Osteoblast (primary cell): ENCODE results near the gene ULK3. TPM values are rescaled to one million over a fixed set of nuclear protein-coding genes. Genes with fewer than 3 reads are reported as not detected.

Experiments used
- DNase-seq: peaks from one replicate; pipeline ENCODE4 v3.0.0; 2011; ENCODE audit warnings: low spot score, mixed read lengths; ENCODE audit not compliant: insufficient read length; ENCODE audit errors: missing footprints
- H2AFZ ChIP-seq: 2 replicates; pipeline ENCODE4 v1.6.0; 2011; ENCODE audit warnings: mild to moderate bottlenecking, low read length
- H3K27ac ChIP-seq: 2 replicates; pipeline ENCODE4 v1.5.1; 2011; ENCODE audit warnings: mild to moderate bottlenecking, low read depth, low read length, moderate library complexity
- H3K27me3 ChIP-seq: 2 replicates; pipeline ENCODE4 v1.6.0; 2012; ENCODE audit warnings: mild to moderate bottlenecking, control low read depth, inconsistent platforms, low read length, moderate library complexity; ENCODE audit not compliant: insufficient read depth
- H3K36me3 ChIP-seq: 2 replicates; pipeline ENCODE4 v1.5.1; 2011; ENCODE audit warnings: mild to moderate bottlenecking, low read length, control low read depth, moderate library complexity; ENCODE audit not compliant: insufficient read depth
- H3K4me1 ChIP-seq: 2 replicates; pipeline ENCODE4 v1.5.1; 2011; ENCODE audit warnings: mild to moderate bottlenecking, low read length, control low read depth, moderate library complexity; ENCODE audit not compliant: insufficient read depth
- H3K4me2 ChIP-seq: 2 replicates; pipeline ENCODE4 v1.6.0; 2011; ENCODE audit warnings: mild to moderate bottlenecking, low read length; ENCODE audit not compliant: insufficient read depth
- H3K4me3 ChIP-seq: fragments of 200-600 bp; sonication (generic); 3 replicates; pipeline ENCODE4 v1.5.1; 2012; ENCODE audit warnings: mild to moderate bottlenecking, low read length, inconsistent platforms; ENCODE audit not compliant: insufficient read depth
- H3K79me2 ChIP-seq: 2 replicates; pipeline ENCODE4 v1.6.0; 2012; ENCODE audit warnings: mild to moderate bottlenecking, low read length, control low read depth, inconsistent platforms; ENCODE audit not compliant: insufficient read depth
- H3K9me3 ChIP-seq: 2 replicates; pipeline ENCODE4 v1.5.1; 2011; ENCODE audit warnings: low read depth, low read length, control low read depth
- H4K20me1 ChIP-seq: 2 replicates; pipeline ENCODE4 v1.6.0; 2012; ENCODE audit warnings: mild to moderate bottlenecking, low read length, control low read depth; ENCODE audit not compliant: insufficient read depth
- total RNA-seq: library from RNA; depleted of rRNA; stranded (reverse); fragments of >200 nt; gene quantifications from 2 replicates; pipeline ENCODE4 v1.2.3, GENCODE V29; 2012
- TF ChIP-seq, protein P1 (sequence below): IDR thresholded peaks from 2 replicates; pipeline ENCODE4 v1.5.1; 2011; ENCODE audit warnings: mild to moderate bottlenecking, low read depth, low read length, moderate library complexity; ENCODE audit errors: extremely low read depth

The ULK3 gene
- total RNA-seq, 1 donor, result 21.4 TPM

DNA sequence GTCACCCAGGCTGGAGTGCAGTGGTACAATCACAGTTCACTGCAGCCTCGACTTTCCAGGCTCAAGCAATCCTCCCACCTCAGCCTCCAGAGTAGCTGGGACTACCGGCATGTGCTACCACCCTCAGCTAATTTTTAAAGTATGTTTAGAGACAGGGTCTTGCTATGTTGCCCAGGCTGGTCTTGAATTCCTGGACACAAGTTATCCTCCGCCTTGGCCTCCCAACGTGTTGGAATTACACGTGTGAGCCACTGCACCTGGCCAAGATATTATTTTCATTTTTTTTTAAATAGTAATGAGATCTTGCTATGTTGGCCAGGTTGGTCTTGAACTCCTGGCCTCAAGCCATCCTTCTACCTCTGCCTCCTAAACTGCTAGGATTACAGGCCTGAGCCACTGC is 42.5 kb upstream of the ULK3 start:
- Histone ChIP-seq H3K27me3 (no peaks in the 10 kb centered on the region), H3K9me3 (peaks cover 4% of the 10 kb centered on the region), H3K4me1 (peaks cover 19% of the 10 kb centered on the region), H3K79me2 (peaks cover 6% of the 10 kb centered on the region), H3K4me3 (no peak overlapping the region), H3K36me3 (no peaks in the 10 kb centered on the region), H4K20me1 (no peaks in the 10 kb centered on the region), H3K4me2 (no peak overlapping the region), H2AFZ (no peak overlapping the region), H3K27ac (no peak overlapping the region)
- no peak for DNase-seq
- TF ChIP-seq, protein P1, sequence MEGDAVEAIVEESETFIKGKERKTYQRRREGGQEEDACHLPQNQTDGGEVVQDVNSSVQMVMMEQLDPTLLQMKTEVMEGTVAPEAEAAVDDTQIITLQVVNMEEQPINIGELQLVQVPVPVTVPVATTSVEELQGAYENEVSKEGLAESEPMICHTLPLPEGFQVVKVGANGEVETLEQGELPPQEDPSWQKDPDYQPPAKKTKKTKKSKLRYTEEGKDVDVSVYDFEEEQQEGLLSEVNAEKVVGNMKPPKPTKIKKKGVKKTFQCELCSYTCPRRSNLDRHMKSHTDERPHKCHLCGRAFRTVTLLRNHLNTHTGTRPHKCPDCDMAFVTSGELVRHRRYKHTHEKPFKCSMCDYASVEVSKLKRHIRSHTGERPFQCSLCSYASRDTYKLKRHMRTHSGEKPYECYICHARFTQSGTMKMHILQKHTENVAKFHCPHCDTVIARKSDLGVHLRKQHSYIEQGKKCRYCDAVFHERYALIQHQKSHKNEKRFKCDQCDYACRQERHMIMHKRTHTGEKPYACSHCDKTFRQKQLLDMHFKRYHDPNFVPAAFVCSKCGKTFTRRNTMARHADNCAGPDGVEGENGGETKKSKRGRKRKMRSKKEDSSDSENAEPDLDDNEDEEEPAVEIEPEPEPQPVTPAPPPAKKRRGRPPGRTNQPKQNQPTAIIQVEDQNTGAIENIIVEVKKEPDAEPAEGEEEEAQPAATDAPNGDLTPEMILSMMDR, result no peak

DNA sequence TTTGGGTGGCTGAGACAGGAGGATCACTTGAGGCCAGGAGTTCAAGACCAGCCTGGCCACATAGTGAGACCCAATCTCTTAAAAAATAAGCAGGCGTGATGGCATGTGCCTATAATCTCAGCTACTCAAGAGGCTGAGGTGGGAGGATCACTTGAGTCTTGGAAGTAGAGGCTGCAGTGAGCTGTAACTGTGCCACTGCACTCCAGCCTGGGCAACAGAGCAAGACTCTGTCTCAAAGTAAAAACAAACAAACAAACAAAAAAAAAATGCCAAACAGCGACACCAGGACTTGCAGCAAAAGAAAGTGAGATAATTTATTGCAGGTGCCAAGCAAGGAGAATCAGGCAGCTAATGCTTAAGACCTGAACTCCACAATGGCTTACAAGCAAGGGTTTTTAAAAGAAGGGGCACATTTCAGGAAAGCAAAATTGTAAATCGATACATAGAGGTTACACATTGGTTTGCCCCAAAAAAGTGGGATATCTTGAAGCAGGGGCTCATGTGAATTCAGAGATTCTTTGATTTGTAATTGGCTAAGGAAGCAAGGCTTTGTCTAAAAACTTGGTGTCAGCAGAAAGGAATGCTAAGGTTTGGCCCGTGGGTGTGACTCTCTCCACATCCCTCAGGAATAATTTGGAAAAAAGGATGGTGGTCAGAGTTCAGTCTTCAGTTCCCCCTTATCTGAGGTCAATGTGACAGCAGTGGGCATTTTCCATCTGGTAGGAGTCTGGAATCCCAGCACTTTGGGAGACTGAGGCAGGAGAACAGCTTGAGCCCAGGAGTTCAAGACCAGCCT is 41.7 kb upstream of the ULK3 start:
- Histone ChIP-seq H3K27me3 (no peaks in the 10 kb centered on the region), H3K27ac (no peak overlapping the region), H3K4me2 (peak overlapping the region; percentile 33), H3K4me1 (peaks cover 16% of the 10 kb centered on the region), H3K4me3 (no peak overlapping the region), H3K79me2 (no peaks in the 10 kb centered on the region), H4K20me1 (no peaks in the 10 kb centered on the region), H2AFZ (peak overlapping the region; percentile 29), H3K9me3 (peaks cover 4% of the 10 kb centered on the region), H3K36me3 (no peaks in the 10 kb centered on the region)
- TF ChIP-seq, protein P1, result no peak
- peak; percentile 85 for DNase-seq

DNA sequence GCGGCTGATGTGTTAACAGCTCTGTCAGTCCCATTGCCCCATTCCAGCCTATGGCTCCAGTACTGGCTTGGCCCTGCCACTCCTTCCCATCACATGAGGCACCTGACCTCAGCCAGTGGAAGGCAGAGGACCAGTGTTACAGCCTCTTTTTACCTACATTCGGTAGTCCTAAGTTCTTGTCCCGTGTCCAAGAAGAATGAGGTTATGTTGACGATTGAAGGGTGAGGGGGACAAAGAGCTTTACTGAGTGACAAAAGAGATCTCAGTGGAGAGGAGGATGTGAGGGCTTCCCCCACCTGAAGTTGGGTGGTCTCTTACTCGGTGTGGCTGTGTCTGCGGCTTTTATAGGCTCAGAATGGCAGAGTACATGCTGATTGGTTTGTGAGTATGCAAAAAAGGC is 39.6 kb upstream of the ULK3 start:
- TF ChIP-seq, protein P1, result no peak

DNA sequence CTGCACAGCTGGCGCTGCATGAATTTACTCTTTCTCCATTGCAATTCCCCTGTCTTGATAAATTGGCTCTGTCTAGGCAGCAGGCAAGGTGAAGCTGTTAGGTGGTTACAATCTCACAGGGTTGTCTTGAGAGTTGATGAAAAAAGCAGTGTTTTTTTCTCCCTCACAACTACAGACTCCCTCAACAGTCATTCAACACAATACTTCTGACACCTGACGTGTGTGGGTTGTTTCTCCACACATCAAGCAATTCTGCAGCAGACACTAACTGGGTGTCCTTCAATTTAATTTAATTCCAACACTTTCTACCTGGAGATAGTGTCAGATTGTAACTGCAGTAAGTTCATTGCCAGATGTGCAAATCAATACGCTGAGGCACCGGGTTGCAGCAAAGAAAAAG is 35.3 kb upstream of the ULK3 start:
- H3K4me1 ChIP-seq, result peaks cover 5% of the 10 kb centered on the region
- H3K4me2 ChIP-seq, result no peak overlapping the region
- H4K20me1 ChIP-seq, result no peaks in the 10 kb centered on the region
- H3K9me3 ChIP-seq, result peaks cover 4% of the 10 kb centered on the region
- H3K36me3 ChIP-seq, result no peaks in the 10 kb centered on the region
- no peak for DNase-seq
- H2AFZ ChIP-seq, result no peak overlapping the region
- peaks cover 7% of the 10 kb centered on the region for H3K27me3 ChIP-seq
- no peak overlapping the region for H3K27ac ChIP-seq
- no peak overlapping the region for H3K4me3 ChIP-seq
- no peaks in the 10 kb centered on the region for H3K79me2 ChIP-seq
- TF ChIP-seq, protein P1, result no peak

More for the DNA sequence above, 39.6 kb upstream of the ULK3 start:
- Histone ChIP-seq H3K9me3 (peaks cover 4% of the 10 kb centered on the region), H3K27me3 (no peaks in the 10 kb centered on the region), H4K20me1 (no peaks in the 10 kb centered on the region), H3K27ac (no peak overlapping the region), H3K36me3 (no peaks in the 10 kb centered on the region), H3K4me3 (no peak overlapping the region), H2AFZ (no peak overlapping the region), H3K4me1 (peaks cover 7% of the 10 kb centered on the region), H3K4me2 (no peak overlapping the region), H3K79me2 (no peaks in the 10 kb centered on the region)
- no peak for DNase-seq
